GM19468 (cell line): Measurements from ENCODE around the gene TTC8.
"Not testable (repeated sequence)": the region's sequence is repeated elsewhere in the genome, so short reads cannot be mapped to it uniquely, and the experiment has no call there.

Experiments used
- ATAC-seq: cut with Tn5 transposase; IDR thresholded peaks from one replicate; pipeline ENCODE4 v1.9.1; 2021; ENCODE audit warnings: mild to moderate bottlenecking, moderate library complexity, moderate number of reproducible peaks; ENCODE audit not compliant: unreplicated experiment; ENCODE audit errors: extremely low read depth

Gene TTC8

GRCh38 chr14:88859118-88859517, 34.7 kb downstream of the TTC8 start:
- not testable (repeated sequence) for ATAC-seq

- no peak for ATAC-seq
Observed at GRCh38 chr14:88863167-88863566, 38.7 kb downstream of the TTC8 start.

- no peak for ATAC-seq
Observed at GRCh38 chr14:88864198-88864597, 39.7 kb downstream of the TTC8 start.

- no peak for ATAC-seq
Observed at GRCh38 chr14:88866305-88866704, 41.9 kb downstream of the TTC8 start.

- ATAC-seq = no peak
Observed at GRCh38 chr14:88868558-88869159, 44.2 kb downstream of the TTC8 start.

GRCh38 chr14:88870777-88871176, 46.3 kb downstream of the TTC8 start:
- ATAC-seq = no peak

- no peak for ATAC-seq
Observed at GRCh38 chr14:88871429-88871828, 47.0 kb downstream of the TTC8 start.

- no peak for ATAC-seq
Observed at GRCh38 chr14:88872976-88873375, 48.5 kb downstream of the TTC8 start.

GRCh38 chr14:88877192-88877591, 52.7 kb downstream of the TTC8 start:
- no peak for ATAC-seq

- ATAC-seq = no peak
Observed at GRCh38 chr14:88879022-88879421, 54.6 kb downstream of the TTC8 start.

- ATAC-seq = no peak
Observed at GRCh38 chr14:88882236-88882635, 57.8 kb downstream of the TTC8 start.

GRCh38 chr14:88895116-88895515, 70.7 kb downstream of the TTC8 start:
- ATAC-seq = no peak

- no peak for ATAC-seq
Observed at GRCh38 chr14:88901189-88901588, 76.7 kb downstream of the TTC8 start.

- no peak for ATAC-seq
Observed at GRCh38 chr14:88901991-88902390, 77.5 kb downstream of the TTC8 start.

GRCh38 chr14:88902850-88903249, 78.4 kb downstream of the TTC8 start:
- ATAC-seq = no peak

GRCh38 chr14:88904206-88904647, 79.8 kb downstream of the TTC8 start:
- no peak for ATAC-seq

- ATAC-seq = no peak
Observed at GRCh38 chr14:88904864-88905263, 80.4 kb downstream of the TTC8 start.

- ATAC-seq = no peak
Observed at GRCh38 chr14:88908216-88908615, 83.8 kb downstream of the TTC8 start.

GRCh38 chr14:88910386-88910785, 85.9 kb downstream of the TTC8 start:
- no peak for ATAC-seq

- ATAC-seq = no peak
Observed at GRCh38 chr14:88911809-88912208, 87.4 kb downstream of the TTC8 start.

- no peak for ATAC-seq
Observed at GRCh38 chr14:88914956-88915355, 90.5 kb downstream of the TTC8 start.

GRCh38 chr14:88919502-88919901, 95.1 kb downstream of the TTC8 start:
- no peak for ATAC-seq
